ENCODE measurements around the gene EARS2.
"Not testable (repeated sequence)": the region's sequence is repeated elsewhere in the genome, so short reads cannot be mapped to it uniquely, and the experiment has no call there.

DNA sequence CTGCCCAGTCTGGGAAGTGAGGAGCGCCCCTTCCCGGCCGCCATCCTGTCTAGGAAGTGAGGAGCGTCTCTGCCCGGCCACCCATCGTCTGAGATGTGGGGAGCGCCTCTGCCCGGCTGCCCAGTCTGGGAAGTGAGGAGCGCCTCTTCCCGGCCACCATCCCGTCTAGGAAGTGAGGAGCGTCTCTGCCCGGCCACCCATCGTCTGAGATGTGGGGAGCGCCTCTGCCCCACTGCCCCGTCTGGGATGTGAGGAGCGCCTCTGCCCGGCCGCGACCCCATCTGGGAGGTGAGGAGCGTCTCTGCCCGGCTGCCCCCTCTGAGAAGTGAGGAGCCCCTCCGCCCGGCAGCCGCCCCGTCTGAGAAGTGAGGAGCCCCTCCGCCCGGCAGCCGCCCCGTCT lies 26.1 kb upstream of the EARS2 start:
- TF ChIP-seq, protein P1, sequence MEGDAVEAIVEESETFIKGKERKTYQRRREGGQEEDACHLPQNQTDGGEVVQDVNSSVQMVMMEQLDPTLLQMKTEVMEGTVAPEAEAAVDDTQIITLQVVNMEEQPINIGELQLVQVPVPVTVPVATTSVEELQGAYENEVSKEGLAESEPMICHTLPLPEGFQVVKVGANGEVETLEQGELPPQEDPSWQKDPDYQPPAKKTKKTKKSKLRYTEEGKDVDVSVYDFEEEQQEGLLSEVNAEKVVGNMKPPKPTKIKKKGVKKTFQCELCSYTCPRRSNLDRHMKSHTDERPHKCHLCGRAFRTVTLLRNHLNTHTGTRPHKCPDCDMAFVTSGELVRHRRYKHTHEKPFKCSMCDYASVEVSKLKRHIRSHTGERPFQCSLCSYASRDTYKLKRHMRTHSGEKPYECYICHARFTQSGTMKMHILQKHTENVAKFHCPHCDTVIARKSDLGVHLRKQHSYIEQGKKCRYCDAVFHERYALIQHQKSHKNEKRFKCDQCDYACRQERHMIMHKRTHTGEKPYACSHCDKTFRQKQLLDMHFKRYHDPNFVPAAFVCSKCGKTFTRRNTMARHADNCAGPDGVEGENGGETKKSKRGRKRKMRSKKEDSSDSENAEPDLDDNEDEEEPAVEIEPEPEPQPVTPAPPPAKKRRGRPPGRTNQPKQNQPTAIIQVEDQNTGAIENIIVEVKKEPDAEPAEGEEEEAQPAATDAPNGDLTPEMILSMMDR (conservative IDR thresholded peaks at IDR 0.05; ENCODE audit: low read depth, low read length): not testable (repeated sequence)
- TF ChIP-seq EZH2 (IDR thresholded peaks at IDR 0.05; ENCODE audit: borderline replicate concordance, low read depth, low read length, poor library complexity, severe bottlenecking): not testable (repeated sequence)
